ENCODE results near the gene GRID2.

GRID2 gene

GRCh38 chr4:92962831-92963230 is 659.1 kb downstream of the GRID2 start:
- H3K36me3 ChIP-seq (ENCODE audit: control insufficient read depth, insufficient read depth, low read length): no peaks in the 10 kb centered on the region
- no peak overlapping the region for H3K9ac ChIP-seq (ENCODE audit: low read length)
- H3K4me1 ChIP-seq (ENCODE audit: control insufficient read depth, insufficient read depth, low read length): no peaks in the 10 kb centered on the region
- H3K4me3 ChIP-seq (ENCODE audit: low read length): no peak overlapping the region
- no peak overlapping the region for H3K27ac ChIP-seq (ENCODE audit: low read depth, low read length)
- H3K27me3 ChIP-seq (ENCODE audit: control insufficient read depth, insufficient read depth, low read length): no peaks in the 10 kb centered on the region

GRCh38 chr4:92968556-92968955 is 664.8 kb downstream of the GRID2 start:
- Histone ChIP-seq H3K9ac (ENCODE audit: low read length) (no peak overlapping the region), H3K4me3 (ENCODE audit: low read length) (no peak overlapping the region), H3K27ac (ENCODE audit: low read depth, low read length) (no peak overlapping the region), H3K36me3 (ENCODE audit: control insufficient read depth, insufficient read depth, low read length) (no peaks in the 10 kb centered on the region), H3K4me1 (ENCODE audit: control insufficient read depth, insufficient read depth, low read length) (no peaks in the 10 kb centered on the region), H3K27me3 (ENCODE audit: control insufficient read depth, insufficient read depth, low read length) (no peaks in the 10 kb centered on the region)

DNA sequence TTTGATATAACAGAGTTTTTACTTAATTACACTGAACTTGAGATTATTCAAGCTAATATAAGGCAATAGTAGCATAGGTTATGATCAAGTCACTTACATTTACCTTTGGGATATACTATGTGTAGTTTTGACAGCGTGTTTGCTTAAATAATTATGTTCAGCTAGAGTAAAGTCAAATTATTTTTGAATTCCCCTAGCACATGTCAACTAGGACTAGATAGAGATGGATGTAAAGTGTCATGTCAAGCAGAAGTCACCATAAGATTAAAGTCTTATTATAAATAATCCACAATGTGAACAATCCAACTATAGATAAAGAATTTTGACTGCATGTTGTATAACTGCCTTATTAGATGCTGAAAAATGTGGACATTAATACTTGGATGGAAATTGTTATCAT is 665.2 kb downstream of the GRID2 start:
- Histone ChIP-seq H3K36me3 (ENCODE audit: control insufficient read depth, insufficient read depth, low read length) (no peaks in the 10 kb centered on the region), H3K27ac (ENCODE audit: low read depth, low read length) (no peak overlapping the region), H3K4me3 (ENCODE audit: low read length) (no peak overlapping the region), H3K27me3 (ENCODE audit: control insufficient read depth, insufficient read depth, low read length) (no peaks in the 10 kb centered on the region), H3K4me1 (ENCODE audit: control insufficient read depth, insufficient read depth, low read length) (no peaks in the 10 kb centered on the region), H3K9ac (ENCODE audit: low read length) (no peak overlapping the region)

- no peaks in the 10 kb centered on the region for H3K27me3 ChIP-seq (ENCODE audit: control insufficient read depth, insufficient read depth, low read length)
Measured at GRCh38 chr4:92969650-92970379, 666.0 kb downstream of the GRID2 start.

DNA sequence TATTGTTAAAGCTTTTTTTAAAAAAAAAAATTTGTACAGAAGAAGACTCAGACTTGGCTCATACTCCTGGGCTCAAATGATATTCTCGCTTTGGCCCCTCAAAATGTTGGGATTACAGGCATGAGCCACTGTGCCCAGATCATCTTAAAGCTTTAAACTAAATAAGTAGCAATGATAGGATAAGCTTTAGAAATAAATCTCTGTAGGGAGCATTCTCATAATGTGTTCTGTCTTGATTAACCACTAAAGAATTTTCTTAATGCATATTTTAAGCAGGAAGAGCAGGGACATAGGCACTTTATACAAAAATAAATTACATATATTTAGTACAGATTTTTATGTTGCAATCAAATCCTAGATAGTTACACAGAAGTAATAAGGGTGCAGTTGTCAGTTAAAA is 667.2 kb downstream of the GRID2 start:
- H3K27me3 ChIP-seq (ENCODE audit: control insufficient read depth, insufficient read depth, low read length): no peaks in the 10 kb centered on the region
- H3K4me1 ChIP-seq (ENCODE audit: control insufficient read depth, insufficient read depth, low read length): no peaks in the 10 kb centered on the region
- no peak overlapping the region for H3K27ac ChIP-seq (ENCODE audit: low read depth, low read length)
- H3K9ac ChIP-seq (ENCODE audit: low read length): no peak overlapping the region
- no peak overlapping the region for H3K4me3 ChIP-seq (ENCODE audit: low read length)
- H3K36me3 ChIP-seq (ENCODE audit: control insufficient read depth, insufficient read depth, low read length): no peaks in the 10 kb centered on the region

More at GRCh38 chr4:92969650-92970379, 666.0 kb downstream of the GRID2 start:
- Histone ChIP-seq H3K36me3 (ENCODE audit: control insufficient read depth, insufficient read depth, low read length) (no peaks in the 10 kb centered on the region), H3K9ac (ENCODE audit: low read length) (no peak overlapping the region), H3K4me1 (ENCODE audit: control insufficient read depth, insufficient read depth, low read length) (no peaks in the 10 kb centered on the region), H3K4me3 (ENCODE audit: low read length) (no peak overlapping the region), H3K27ac (ENCODE audit: low read depth, low read length) (no peak overlapping the region)

DNA sequence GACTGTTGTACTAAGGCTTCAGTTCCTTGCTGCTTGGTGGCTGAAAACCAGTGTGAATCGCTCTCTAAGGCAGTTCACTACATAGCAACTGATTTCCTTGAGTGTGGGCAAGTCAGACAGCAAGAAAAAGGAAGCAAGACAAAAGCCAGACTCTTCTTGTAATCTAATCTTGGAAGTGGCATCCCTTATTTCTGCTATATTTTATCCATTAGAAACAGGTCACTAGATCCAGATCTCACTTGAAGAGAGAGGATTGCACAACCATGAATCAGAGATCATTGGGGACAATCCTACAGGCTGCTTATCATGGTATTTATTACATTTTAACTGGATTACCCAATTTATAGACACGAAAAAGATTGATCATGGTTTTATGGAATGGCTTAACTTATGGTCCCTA is 684.5 kb downstream of the GRID2 start:
- H3K4me1 ChIP-seq (ENCODE audit: control insufficient read depth, insufficient read depth, low read length): no peaks in the 10 kb centered on the region
- H3K9ac ChIP-seq (ENCODE audit: low read length): no peak overlapping the region
- no peaks in the 10 kb centered on the region for H3K36me3 ChIP-seq (ENCODE audit: control insufficient read depth, insufficient read depth, low read length)
- no peaks in the 10 kb centered on the region for H3K27me3 ChIP-seq (ENCODE audit: control insufficient read depth, insufficient read depth, low read length)
- no peak overlapping the region for H3K4me3 ChIP-seq (ENCODE audit: low read length)
- H3K27ac ChIP-seq (ENCODE audit: low read depth, low read length): no peak overlapping the region

GRCh38 chr4:92992758-92993157 is 689.0 kb downstream of the GRID2 start:
- no peaks in the 10 kb centered on the region for H3K27me3 ChIP-seq (ENCODE audit: control insufficient read depth, insufficient read depth, low read length)
- H3K9ac ChIP-seq (ENCODE audit: low read length): no peak overlapping the region
- H3K36me3 ChIP-seq (ENCODE audit: control insufficient read depth, insufficient read depth, low read length): no peaks in the 10 kb centered on the region
- H3K4me1 ChIP-seq (ENCODE audit: control insufficient read depth, insufficient read depth, low read length): no peaks in the 10 kb centered on the region
- H3K27ac ChIP-seq (ENCODE audit: low read depth, low read length): no peak overlapping the region
- no peak overlapping the region for H3K4me3 ChIP-seq (ENCODE audit: low read length)

DNA sequence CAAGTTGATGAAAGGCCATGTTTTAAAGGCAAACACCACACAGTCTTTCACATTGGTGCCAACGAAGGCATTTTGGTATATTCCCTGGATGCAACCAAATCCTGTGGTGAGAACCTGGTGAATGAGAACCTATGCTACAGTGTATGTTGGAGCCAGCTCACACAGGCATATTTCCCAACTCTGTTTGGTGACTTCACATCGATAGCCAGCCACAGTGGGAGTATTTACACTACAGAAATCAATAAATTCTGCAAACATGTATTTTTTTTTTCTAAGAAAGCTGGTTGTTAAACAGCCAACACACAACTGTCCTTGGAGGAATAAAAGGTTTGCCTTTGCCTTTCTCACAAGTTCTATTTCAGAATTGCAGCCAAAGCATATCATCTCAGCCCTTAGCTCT is 691.0 kb downstream of the GRID2 start:
- H3K27me3 ChIP-seq (ENCODE audit: control insufficient read depth, insufficient read depth, low read length): no peaks in the 10 kb centered on the region
- H3K9ac ChIP-seq (ENCODE audit: low read length): no peak overlapping the region
- H3K4me3 ChIP-seq (ENCODE audit: low read length): no peak overlapping the region
- no peak overlapping the region for H3K27ac ChIP-seq (ENCODE audit: low read depth, low read length)
- H3K4me1 ChIP-seq (ENCODE audit: control insufficient read depth, insufficient read depth, low read length): no peaks in the 10 kb centered on the region
- no peaks in the 10 kb centered on the region for H3K36me3 ChIP-seq (ENCODE audit: control insufficient read depth, insufficient read depth, low read length)

DNA sequence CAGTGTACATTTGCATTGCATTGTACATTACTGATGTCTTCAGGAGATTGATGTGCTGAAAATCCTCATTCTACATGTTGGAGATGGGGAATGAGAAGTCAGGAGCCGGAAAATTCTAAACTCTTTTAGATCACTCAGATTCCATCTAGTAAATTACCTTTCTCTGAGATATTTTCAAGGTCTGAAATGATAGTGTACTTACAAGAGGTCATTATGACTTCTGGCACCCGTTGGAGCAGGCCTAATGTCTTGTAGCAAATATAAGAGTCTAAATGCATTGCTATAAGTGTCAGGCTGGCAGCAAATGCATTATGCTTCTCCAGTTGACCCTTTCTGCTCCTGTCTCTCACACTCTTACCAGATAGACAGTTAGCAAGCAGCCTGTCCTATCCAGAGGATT is 692.8 kb downstream of the GRID2 start:
- no peaks in the 10 kb centered on the region for H3K36me3 ChIP-seq (ENCODE audit: control insufficient read depth, insufficient read depth, low read length)
- H3K27me3 ChIP-seq (ENCODE audit: control insufficient read depth, insufficient read depth, low read length): no peaks in the 10 kb centered on the region

GRCh38 chr4:93000910-93001309 is 697.1 kb downstream of the GRID2 start:
- H3K36me3 ChIP-seq (ENCODE audit: control insufficient read depth, insufficient read depth, low read length): no peaks in the 10 kb centered on the region
- H3K9ac ChIP-seq (ENCODE audit: low read length): no peak overlapping the region
- H3K27ac ChIP-seq (ENCODE audit: low read depth, low read length): no peak overlapping the region
- H3K4me3 ChIP-seq (ENCODE audit: low read length): no peak overlapping the region
- H3K4me1 ChIP-seq (ENCODE audit: control insufficient read depth, insufficient read depth, low read length): no peaks in the 10 kb centered on the region
- no peaks in the 10 kb centered on the region for H3K27me3 ChIP-seq (ENCODE audit: control insufficient read depth, insufficient read depth, low read length)

More for the DNA sequence above, 692.8 kb downstream of the GRID2 start:
- Histone ChIP-seq H3K27ac (ENCODE audit: low read depth, low read length) (no peak overlapping the region), H3K4me1 (ENCODE audit: control insufficient read depth, insufficient read depth, low read length) (no peaks in the 10 kb centered on the region), H3K9ac (ENCODE audit: low read length) (no peak overlapping the region), H3K4me3 (ENCODE audit: low read length) (no peak overlapping the region)

GRCh38 chr4:93002240-93002639 is 698.5 kb downstream of the GRID2 start:
- Histone ChIP-seq H3K9ac (ENCODE audit: low read length) (no peak overlapping the region), H3K27me3 (ENCODE audit: control insufficient read depth, insufficient read depth, low read length) (no peaks in the 10 kb centered on the region), H3K36me3 (ENCODE audit: control insufficient read depth, insufficient read depth, low read length) (no peaks in the 10 kb centered on the region), H3K4me3 (ENCODE audit: low read length) (no peak overlapping the region), H3K27ac (ENCODE audit: low read depth, low read length) (no peak overlapping the region), H3K4me1 (ENCODE audit: control insufficient read depth, insufficient read depth, low read length) (no peaks in the 10 kb centered on the region)

- no peak overlapping the region for H3K4me3 ChIP-seq (ENCODE audit: low read length)
- no peaks in the 10 kb centered on the region for H3K4me1 ChIP-seq (ENCODE audit: control insufficient read depth, insufficient read depth, low read length)
Measured at GRCh38 chr4:93016350-93016749, 712.6 kb downstream of the GRID2 start.

DNA sequence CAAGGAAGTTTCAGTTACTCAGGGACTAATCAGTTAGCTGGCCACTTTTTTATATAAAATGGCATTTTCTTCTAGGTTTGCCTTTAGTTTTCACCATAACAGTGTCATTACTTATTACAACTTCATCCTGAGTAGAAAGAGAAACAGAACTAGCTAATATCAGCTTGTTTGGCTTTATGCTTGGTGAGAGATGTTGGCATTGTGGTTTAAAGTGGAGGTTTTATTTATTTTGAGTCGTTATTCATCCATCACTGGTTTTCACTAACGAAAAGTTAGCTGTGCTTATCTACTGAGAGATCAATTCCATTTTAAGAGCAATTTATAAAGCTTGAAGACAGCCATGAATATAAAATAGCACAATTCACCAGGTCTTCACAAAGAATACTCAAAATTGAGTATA is 714.5 kb downstream of the GRID2 start:
- H3K4me1 ChIP-seq (ENCODE audit: control insufficient read depth, insufficient read depth, low read length): no peaks in the 10 kb centered on the region
- H3K9ac ChIP-seq (ENCODE audit: low read length): no peak overlapping the region
- no peak overlapping the region for H3K27ac ChIP-seq (ENCODE audit: low read depth, low read length)
- H3K27me3 ChIP-seq (ENCODE audit: control insufficient read depth, insufficient read depth, low read length): no peaks in the 10 kb centered on the region
- no peaks in the 10 kb centered on the region for H3K36me3 ChIP-seq (ENCODE audit: control insufficient read depth, insufficient read depth, low read length)
- H3K4me3 ChIP-seq (ENCODE audit: low read length): no peak overlapping the region

More at GRCh38 chr4:93016350-93016749, 712.6 kb downstream of the GRID2 start:
- no peak overlapping the region for H3K27ac ChIP-seq (ENCODE audit: low read depth, low read length)
- H3K36me3 ChIP-seq (ENCODE audit: control insufficient read depth, insufficient read depth, low read length): no peaks in the 10 kb centered on the region
- no peak overlapping the region for H3K9ac ChIP-seq (ENCODE audit: low read length)
- no peaks in the 10 kb centered on the region for H3K27me3 ChIP-seq (ENCODE audit: control insufficient read depth, insufficient read depth, low read length)
